ENCODE results near the gene C14orf132.

DNA sequence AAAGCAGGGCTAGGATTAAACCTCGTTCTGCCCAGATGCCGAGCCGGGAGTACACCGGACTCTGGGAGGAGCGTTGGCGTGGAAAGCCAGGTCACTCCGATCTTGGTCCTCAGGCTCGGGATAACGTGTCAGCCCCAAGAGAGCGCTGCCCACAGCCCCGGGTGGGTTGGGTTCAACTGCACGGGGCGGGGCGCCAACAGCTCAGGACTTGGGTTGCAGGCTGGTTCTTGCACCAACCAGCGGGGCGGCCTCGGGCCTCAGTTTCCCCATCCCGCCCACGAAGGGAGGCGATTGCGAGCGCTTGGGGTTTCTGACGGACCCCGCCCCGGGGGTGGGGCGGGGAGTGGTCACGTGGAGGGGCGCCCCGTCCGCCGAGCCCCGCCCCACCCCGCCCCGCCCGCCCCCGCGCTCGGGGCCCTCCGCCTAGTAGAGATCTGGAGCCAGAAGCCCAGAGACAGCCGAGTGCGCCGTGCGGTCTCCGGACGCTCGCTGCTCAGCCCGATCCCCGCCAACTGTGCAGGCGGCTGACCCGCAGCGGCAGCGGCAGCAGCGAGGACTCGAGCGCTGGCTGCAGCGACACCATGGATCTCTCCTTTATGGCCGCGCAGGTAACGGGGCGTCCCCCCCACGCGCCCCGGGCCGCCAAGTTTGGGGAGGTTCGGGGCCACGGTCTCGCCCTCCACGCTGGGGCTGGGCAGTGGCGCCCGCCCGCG is at the start of gene C14orf132:
- TF ChIP-seq, protein P1, sequence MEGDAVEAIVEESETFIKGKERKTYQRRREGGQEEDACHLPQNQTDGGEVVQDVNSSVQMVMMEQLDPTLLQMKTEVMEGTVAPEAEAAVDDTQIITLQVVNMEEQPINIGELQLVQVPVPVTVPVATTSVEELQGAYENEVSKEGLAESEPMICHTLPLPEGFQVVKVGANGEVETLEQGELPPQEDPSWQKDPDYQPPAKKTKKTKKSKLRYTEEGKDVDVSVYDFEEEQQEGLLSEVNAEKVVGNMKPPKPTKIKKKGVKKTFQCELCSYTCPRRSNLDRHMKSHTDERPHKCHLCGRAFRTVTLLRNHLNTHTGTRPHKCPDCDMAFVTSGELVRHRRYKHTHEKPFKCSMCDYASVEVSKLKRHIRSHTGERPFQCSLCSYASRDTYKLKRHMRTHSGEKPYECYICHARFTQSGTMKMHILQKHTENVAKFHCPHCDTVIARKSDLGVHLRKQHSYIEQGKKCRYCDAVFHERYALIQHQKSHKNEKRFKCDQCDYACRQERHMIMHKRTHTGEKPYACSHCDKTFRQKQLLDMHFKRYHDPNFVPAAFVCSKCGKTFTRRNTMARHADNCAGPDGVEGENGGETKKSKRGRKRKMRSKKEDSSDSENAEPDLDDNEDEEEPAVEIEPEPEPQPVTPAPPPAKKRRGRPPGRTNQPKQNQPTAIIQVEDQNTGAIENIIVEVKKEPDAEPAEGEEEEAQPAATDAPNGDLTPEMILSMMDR (IDR thresholded peaks at IDR 0.05; ENCODE audit: borderline replicate concordance, extremely low read depth, low read length, poor library complexity, severe bottlenecking): no peak
- no peak for TF ChIP-seq EZH2 (IDR thresholded peaks at IDR 0.05; ENCODE audit: borderline replicate concordance, low read depth, low read length, severe bottlenecking)
